HepG2 (cell line): Measurements from ENCODE around the gene PWWP2A. TPM values are rescaled to one million over a fixed set of nuclear protein-coding genes. Genes with fewer than 3 reads are reported as not detected.

Source experiments
- AHR ChIP-seq: IDR thresholded peaks from 2 replicates; pipeline ENCODE4 v1.6.1; 2018; ENCODE audit warnings: missing genetic modification reagents, missing compliant biosample characterization
- ARHGAP35 ChIP-seq: sonication (generic); formaldehyde crosslinking; IDR thresholded peaks from 2 replicates; pipeline ENCODE4 v1.9.0; 2022; ENCODE audit warnings: mild to moderate bottlenecking, inconsistent platforms, moderate library complexity, missing genetic modification reagents, borderline replicate concordance
- CBX2 ChIP-seq, 2 experiments: fragments of 200-600 bp in 1 of 2; sonication (generic); formaldehyde crosslinking in 1 of 2; IDR thresholded peaks; 2 replicates each; pipeline versions ENCODE4 v1.7.0 to v1.8.1; 2018 to 2022; ENCODE audit warnings: low read depth in 2 of 2, low read length in 1 of 2, mild to moderate bottlenecking in 1 of 2, missing genetic modification reagents in 1 of 2
- CHCHD3 ChIP-seq: sonication (generic); formaldehyde crosslinking; IDR thresholded peaks from 2 replicates; pipeline ENCODE4 v1.8.0; 2022; ENCODE audit warnings: mild to moderate bottlenecking, missing genetic modification reagents, moderate library complexity
- FOXO1 ChIP-seq: sonication (generic); formaldehyde crosslinking; IDR thresholded peaks from 2 replicates; pipeline ENCODE4 v1.4.0; 2020; ENCODE audit warnings: missing genetic modification reagents
- FUBP1 ChIP-seq: sonication (generic); formaldehyde crosslinking; IDR thresholded peaks from 2 replicates; pipeline ENCODE4 v1.5.1; 2020; ENCODE audit warnings: missing genetic modification reagents, mild to moderate bottlenecking, borderline replicate concordance
- HES4 ChIP-seq: sonication (generic); formaldehyde crosslinking; IDR thresholded peaks from 2 replicates; pipeline ENCODE4 v1.9.0; 2021; ENCODE audit warnings: mild to moderate bottlenecking, missing genetic modification reagents, borderline replicate concordance
- HOXA9 ChIP-seq: sonication (generic); formaldehyde crosslinking; IDR thresholded peaks from 2 replicates; pipeline ENCODE4 v1.8.1; 2022; ENCODE audit warnings: missing genetic modification reagents, mild to moderate bottlenecking, moderate library complexity, borderline replicate concordance
- KDM4B ChIP-seq: sonication (generic); formaldehyde crosslinking; IDR thresholded peaks from 2 replicates; pipeline ENCODE4 v1.4.0; 2020; ENCODE audit warnings: missing genetic modification reagents
- MED1 ChIP-seq: sonication (generic); formaldehyde crosslinking; IDR thresholded peaks from 2 replicates; pipeline ENCODE4 v1.4.0; 2020; ENCODE audit warnings: missing genetic modification reagents
- MXI1 ChIP-seq: IDR thresholded peaks from 3 replicates; pipeline ENCODE4 v1.6.1; 2012; ENCODE audit warnings: low read depth, low read length, inconsistent platforms, borderline replicate concordance
- MYC ChIP-seq: sonication (generic); formaldehyde crosslinking; IDR thresholded peaks from 2 replicates; pipeline ENCODE4 v1.9.0; 2021; ENCODE audit warnings: missing genetic modification reagents, borderline replicate concordance
- PHF5A ChIP-seq: IDR thresholded peaks from one replicate; pipeline ENCODE4 v1.6.1; 2018; ENCODE audit warnings: low read depth, missing genetic modification reagents; ENCODE audit not compliant: unreplicated experiment
- POGZ ChIP-seq: sonication (generic); formaldehyde crosslinking; IDR thresholded peaks from 2 replicates; pipeline ENCODE4 v1.4.0; 2020; ENCODE audit warnings: mild to moderate bottlenecking, missing genetic modification reagents
- RBM39 ChIP-seq: fragments of 200-400 bp; formaldehyde crosslinking; IDR thresholded peaks from one replicate; pipeline ENCODE4 v1.6.1; 2018; ENCODE audit warnings: antibody characterized with exemption, mild to moderate bottlenecking, low read depth, low read length; ENCODE audit not compliant: poor library complexity, severe bottlenecking
- RFX3 ChIP-seq: IDR thresholded peaks from 2 replicates; pipeline ENCODE4 v1.6.1; 2016; ENCODE audit warnings: missing biosample characterization, missing genetic modification reagents
- SRSF4 ChIP-seq: fragments of 200-400 bp; formaldehyde crosslinking; IDR thresholded peaks from one replicate; pipeline ENCODE4 v1.6.1; 2018; ENCODE audit warnings: mild to moderate bottlenecking, low read depth, low read length, moderate library complexity; ENCODE audit not compliant: poor library complexity, severe bottlenecking
- TBP ChIP-seq: sonication (generic); formaldehyde crosslinking; IDR thresholded peaks from 2 replicates; pipeline ENCODE4 v1.5.0; 2020; ENCODE audit warnings: missing genetic modification reagents
- ZFAT ChIP-seq: sonication (generic); formaldehyde crosslinking; conservative IDR thresholded peaks from 2 replicates; pipeline ENCODE4 v1.8.1; 2023; ENCODE audit warnings: missing genetic modification reagents, inconsistent platforms
- ZMYM4 ChIP-seq: sonication (generic); formaldehyde crosslinking; IDR thresholded peaks from 2 replicates; pipeline ENCODE4 v1.8.1; 2023; ENCODE audit warnings: mild to moderate bottlenecking, missing genetic modification reagents
- ZNF20 ChIP-seq: sonication (generic); formaldehyde crosslinking; IDR thresholded peaks from 2 replicates; pipeline ENCODE4 v1.4.0; 2020; ENCODE audit warnings: mild to moderate bottlenecking, moderate library complexity, missing genetic modification reagents
- ZNF264 ChIP-seq: sonication (generic); formaldehyde crosslinking; IDR thresholded peaks from 2 replicates; pipeline ENCODE4 v1.4.0; 2020; ENCODE audit warnings: missing genetic modification reagents
- ZNF446 ChIP-seq: sonication (generic); formaldehyde crosslinking; IDR thresholded peaks from 2 replicates; pipeline ENCODE4 v1.5.0; 2020; ENCODE audit warnings: mild to moderate bottlenecking, missing genetic modification reagents
- ZNF460 ChIP-seq: sonication (generic); formaldehyde crosslinking; IDR thresholded peaks from 2 replicates; pipeline ENCODE4 v1.5.1; 2020; ENCODE audit warnings: missing genetic modification reagents, mild to moderate bottlenecking, borderline replicate concordance
- ZNF468 ChIP-seq: sonication (generic); formaldehyde crosslinking; IDR thresholded peaks from 2 replicates; pipeline ENCODE4 v1.8.0; 2022; ENCODE audit warnings: mild to moderate bottlenecking, moderate library complexity, missing genetic modification reagents
- polyA plus RNA-seq, 8 experiments: library from polyadenylated mRNA; depleted of rRNA in 3 of 8; stranded (reverse) in 7 of 8; unstranded in 1 of 8; fragments of >200 nt; fragmentation: Illumina TruSeq in 4 of 8; extraction: Trizol in 4 of 8; gene quantifications; 2 replicates each; pipeline versions ENCODE4 v1.2.1 to v1.2.3, GENCODE V29; 2011 to 2016; ENCODE audit warnings: low read depth in 4 of 8, missing spikeins in 1 of 8, mixed read lengths in 1 of 8; ENCODE audit not compliant: insufficient read depth in 1 of 8
- total RNA-seq, 5 experiments: library from RNA; depleted of rRNA; stranded (reverse); fragments of >200 nt; fragmentation: Illumina TruSeq; extraction: Trizol; gene quantifications; 2 replicates each; pipeline ENCODE4 v1.2.3, GENCODE V29; 2016; ENCODE audit warnings: low read depth in 1 of 5
- TF ChIP-seq, protein P1 (sequence below): sonication (generic); formaldehyde crosslinking; IDR thresholded peaks from 2 replicates; pipeline ENCODE4 v1.8.0; 2022; ENCODE audit warnings: mild to moderate bottlenecking, missing genetic modification reagents; ENCODE audit not compliant: insufficient replicate concordance

PWWP2A gene
- total and polyA plus RNA-seq, 2 of the 13 experiments (the other 11 are each of a cell fraction or from before 2014, with no cell fraction given), result 7.3 to 16.9 TPM

- no peak for TF ChIP-seq AHR (CRISPR knock-in tag)
- TF ChIP-seq HOXA9 (CRISPR knock-in tag), result peak; percentile 21; the same call in 1 of the 2 replicates
- no peak; the same call in 1 of the 2 replicates for TF ChIP-seq MYC
- TF ChIP-seq ZFAT, result no peak
- TF ChIP-seq HES4, result peak; percentile 48; the same call in 1 of the 2 replicates
- TF ChIP-seq ZNF264, result no peak
- TF ChIP-seq ZNF460 (CRISPR knock-in tag), result no peak
- no peak for TF ChIP-seq SRSF4
- no peak; the same call in 2 of the 3 replicates for TF ChIP-seq MXI1
- TF ChIP-seq ZNF468 (CRISPR knock-in tag), result no peak
- TF ChIP-seq FUBP1, result no peak
- no peak for TF ChIP-seq KDM4B (CRISPR knock-in tag)
- TF ChIP-seq, protein P1, sequence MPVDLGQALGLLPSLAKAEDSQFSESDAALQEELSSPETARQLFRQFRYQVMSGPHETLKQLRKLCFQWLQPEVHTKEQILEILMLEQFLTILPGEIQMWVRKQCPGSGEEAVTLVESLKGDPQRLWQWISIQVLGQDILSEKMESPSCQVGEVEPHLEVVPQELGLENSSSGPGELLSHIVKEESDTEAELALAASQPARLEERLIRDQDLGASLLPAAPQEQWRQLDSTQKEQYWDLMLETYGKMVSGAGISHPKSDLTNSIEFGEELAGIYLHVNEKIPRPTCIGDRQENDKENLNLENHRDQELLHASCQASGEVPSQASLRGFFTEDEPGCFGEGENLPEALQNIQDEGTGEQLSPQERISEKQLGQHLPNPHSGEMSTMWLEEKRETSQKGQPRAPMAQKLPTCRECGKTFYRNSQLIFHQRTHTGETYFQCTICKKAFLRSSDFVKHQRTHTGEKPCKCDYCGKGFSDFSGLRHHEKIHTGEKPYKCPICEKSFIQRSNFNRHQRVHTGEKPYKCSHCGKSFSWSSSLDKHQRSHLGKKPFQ (CRISPR knock-in tag), result no peak
- TF ChIP-seq FOXO1, result no peak; the same call in 1 of the 2 replicates
- 0 out of 2 replicates have a peak, but pooled peaks have one; percentile 30 for TF ChIP-seq POGZ (CRISPR knock-in tag)
- TF ChIP-seq ARHGAP35, result no peak
- TF ChIP-seq RBM39, result no peak
- no peak for TF ChIP-seq CBX2 (IDR thresholded peaks at IDR 0.05; ENCODE audit: low read depth, low read length)
- no peak for TF ChIP-seq CBX2 (CRISPR knock-in tag; IDR thresholded peaks at IDR 0.05; ENCODE audit: low read depth)
- TF ChIP-seq MED1, result no peak
- TF ChIP-seq RFX3, result no peak
- no peak for TF ChIP-seq TBP (CRISPR knock-in tag)
- TF ChIP-seq ZNF446, result no peak
- no peak for TF ChIP-seq ZNF20 (CRISPR knock-in tag)
- TF ChIP-seq PHF5A (CRISPR knock-in tag), result no peak
- TF ChIP-seq ZMYM4 (CRISPR knock-in tag), result peak; percentile 71
- no peak for TF ChIP-seq CHCHD3 (CRISPR knock-in tag)
Observed at GRCh38 chr5:160119142-160119904, at the start of gene PWWP2A (continued).
